ENCODE measurements around the gene HES7. TPM values are rescaled to one million over a fixed set of nuclear protein-coding genes. Genes with fewer than 3 reads are reported as not detected.
A peak's percentile ranks its signal among the peaks of the same experiment; 100 is the strongest.
"Not testable (repeated sequence)": the region's sequence is repeated elsewhere in the genome, so short reads cannot be mapped to it uniquely, and the experiment has no call there.

Gene HES7
- total RNA-seq, 1 donor from 2014 or later: 1.1 TPM

DNA sequence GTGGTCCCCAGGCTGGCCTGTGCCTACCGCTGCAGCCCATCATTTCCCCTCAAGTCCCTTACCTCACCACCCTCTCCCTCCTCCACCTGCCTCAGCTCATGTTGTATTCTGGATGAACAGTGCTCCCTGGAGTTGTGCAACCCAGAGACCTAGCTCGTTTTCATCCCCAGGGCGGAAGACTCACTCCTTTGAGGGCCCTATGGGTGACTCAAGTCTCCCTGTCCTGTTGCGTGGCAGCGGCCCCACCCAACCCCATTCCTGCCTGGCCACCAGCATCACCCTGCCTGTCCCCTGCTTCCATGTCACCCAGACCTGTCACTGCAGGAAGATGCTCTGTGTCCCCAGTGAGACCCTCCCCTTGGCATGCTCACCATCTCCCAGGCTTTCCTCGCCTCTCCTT is 39.7 kb downstream of the HES7 start:
- ATAC-seq: no peak
- intact Hi-C loops (cut with DNase I): no loop called here
- DNase-seq (ENCODE audit: low spot score): no peak

- DNase-seq (ENCODE audit: low spot score): no peak
- ATAC-seq: no peak
- intact Hi-C loops (cut with DNase I): no loop called here
These were observed 41.6 kb downstream of the HES7 start for GRCh38 chr17:8082292-8082691.

DNA sequence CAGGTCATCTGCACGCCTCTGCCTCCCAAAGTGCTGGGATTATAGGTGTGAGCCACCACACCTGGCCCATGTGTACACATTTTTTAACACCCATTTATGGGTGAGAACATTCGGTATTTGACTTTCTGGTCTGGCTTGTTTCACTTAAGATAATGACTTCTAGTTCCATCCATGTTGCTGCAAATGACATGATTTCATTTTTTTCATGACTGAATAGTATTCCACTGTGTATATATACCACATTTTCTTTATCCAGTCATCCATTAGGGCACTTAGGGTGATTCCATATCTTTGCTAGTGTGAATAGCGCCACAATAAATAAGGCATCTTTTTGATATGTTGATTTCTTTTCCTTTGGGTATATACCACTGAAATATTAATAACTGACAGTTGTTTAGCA is 42.0 kb downstream of the HES7 start:
- intact Hi-C loops (cut with DNase I): no loop called here
- DNase-seq (ENCODE audit: low spot score) (no peak), ATAC-seq (no peak)

- intact Hi-C loops (cut with DNase I): no loop called here
- DNase-seq (ENCODE audit: low spot score) (no peak), ATAC-seq (no peak)
These were observed 43.1 kb downstream of the HES7 start for GRCh38 chr17:8080799-8081219.

DNA sequence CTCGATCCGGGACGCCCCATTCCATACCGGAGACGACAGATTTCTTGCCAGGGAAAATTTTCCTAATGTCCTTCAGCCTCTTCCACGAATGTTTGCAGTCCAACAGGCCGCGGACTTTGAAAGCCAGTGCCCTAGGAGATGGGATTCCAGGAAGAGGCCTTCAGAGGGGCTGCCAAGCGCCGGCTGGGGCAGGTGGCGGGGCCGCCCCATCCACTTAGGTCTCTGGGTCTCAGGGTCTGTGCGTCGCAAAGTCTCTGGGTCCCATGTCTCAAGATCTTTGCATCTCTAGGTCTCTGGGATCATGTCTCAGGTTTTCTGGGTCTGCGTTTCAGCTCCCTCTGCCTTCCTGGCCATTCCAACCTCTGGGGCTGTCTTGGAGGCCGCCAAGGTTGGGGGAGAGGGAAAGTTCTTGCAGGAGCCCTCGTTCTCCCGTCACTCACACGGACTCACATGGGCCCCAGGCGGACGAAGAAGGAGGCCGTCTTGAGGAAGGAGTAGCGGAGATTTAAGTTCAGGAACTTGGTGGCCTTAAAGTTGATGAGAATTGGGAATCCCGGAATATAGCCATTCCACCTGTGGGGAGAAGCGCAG is 43.6 kb downstream of the HES7 start:
- ATAC-seq: peak; percentile 22
- intact Hi-C loops (cut with DNase I): no loop called here
- DNase-seq (ENCODE audit: low spot score): no peak

DNA sequence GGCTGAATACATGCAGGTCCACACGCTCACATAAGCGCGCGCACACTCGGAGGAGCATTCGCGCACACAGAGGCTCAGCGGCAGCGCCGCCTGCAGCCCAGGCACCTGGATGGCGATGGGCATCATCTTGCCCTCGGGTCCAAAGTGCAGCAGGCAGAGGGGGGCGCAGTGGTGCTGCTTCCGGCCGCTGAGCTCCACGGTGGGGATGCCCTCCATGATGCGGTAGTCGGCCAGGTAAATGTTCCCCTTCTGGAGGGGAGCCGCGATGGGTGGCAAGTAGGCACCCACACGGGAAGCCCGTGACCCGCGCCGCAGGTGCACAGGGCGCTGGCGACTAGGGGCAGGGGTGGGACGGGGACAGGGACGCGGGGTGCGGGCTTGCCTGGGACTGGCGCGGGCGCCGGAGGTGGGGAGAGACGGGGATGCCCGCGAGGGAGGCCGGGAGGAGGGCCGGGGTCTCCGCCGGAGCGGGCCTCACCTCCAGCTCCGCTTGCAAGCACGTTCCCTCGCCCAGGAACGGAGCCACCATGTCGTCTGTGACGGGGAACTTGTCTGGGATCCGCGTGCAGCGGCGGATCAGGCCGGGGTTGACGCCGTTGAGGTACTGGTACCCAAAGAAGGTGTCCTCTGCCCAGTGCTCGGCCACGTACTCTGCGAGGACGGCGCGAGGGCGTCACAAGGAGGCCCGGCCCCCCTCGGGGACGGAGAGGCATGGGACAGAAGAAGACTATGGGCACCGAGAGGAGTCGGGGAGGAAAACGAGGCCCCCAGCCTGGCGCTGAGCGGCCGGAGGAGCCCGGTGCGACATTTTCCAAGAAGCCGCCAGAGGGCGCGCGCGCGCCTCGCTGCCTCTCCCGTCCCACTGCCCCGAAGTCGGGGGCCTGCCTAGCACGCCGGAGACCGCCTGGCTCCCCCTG is 44.4 kb downstream of the HES7 start:
- DNase-seq (ENCODE audit: low spot score) (peak; percentile 84), ATAC-seq (peak; percentile 92)
- intact Hi-C loops (cut with DNase I): no loop called here

DNA sequence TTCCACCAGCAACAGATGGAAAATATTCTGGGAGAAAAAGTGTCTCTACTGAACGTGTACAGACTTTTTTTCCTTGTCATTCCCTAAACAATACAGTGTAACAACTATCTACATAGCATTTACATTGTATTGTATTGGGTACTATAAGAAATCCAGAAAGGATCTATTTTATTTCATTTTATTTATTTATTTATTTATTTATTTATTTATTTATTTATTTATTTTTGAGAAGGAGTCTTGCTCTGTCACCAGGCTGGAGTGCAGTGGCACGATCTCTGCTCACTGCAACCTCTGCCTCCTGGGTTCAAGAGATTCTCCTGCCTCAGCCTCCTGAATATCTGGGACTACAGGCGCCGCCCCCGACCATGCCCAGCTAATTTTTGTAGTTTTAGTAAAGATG is 46.0 kb downstream of the HES7 start:
- DNase-seq (ENCODE audit: low spot score); intact Hi-C loops (cut with DNase I); ATAC-seq: not testable (repeated sequence)

GRCh38 chr17:8076502-8077266 is 47.2 kb downstream of the HES7 start:
- intact Hi-C loops (cut with DNase I): no loop called here
- no peak for ATAC-seq
- no peak for DNase-seq (ENCODE audit: low spot score)

GRCh38 chr17:8075574-8076342 is 48.1 kb downstream of the HES7 start:
- ATAC-seq (no peak), DNase-seq (ENCODE audit: low spot score) (no peak)
- intact Hi-C loops (cut with DNase I): no loop called here

- intact Hi-C loops (cut with DNase I): no loop called here
- ATAC-seq: no peak
- no peak for DNase-seq (ENCODE audit: low spot score)
These were observed 48.8 kb downstream of the HES7 start for GRCh38 chr17:8075081-8075480.

- DNase-seq (ENCODE audit: low spot score): no peak
- intact Hi-C loops (cut with DNase I): no loop called here
- no peak for ATAC-seq
These were observed 49.4 kb downstream of the HES7 start for GRCh38 chr17:8074554-8074953.

DNA sequence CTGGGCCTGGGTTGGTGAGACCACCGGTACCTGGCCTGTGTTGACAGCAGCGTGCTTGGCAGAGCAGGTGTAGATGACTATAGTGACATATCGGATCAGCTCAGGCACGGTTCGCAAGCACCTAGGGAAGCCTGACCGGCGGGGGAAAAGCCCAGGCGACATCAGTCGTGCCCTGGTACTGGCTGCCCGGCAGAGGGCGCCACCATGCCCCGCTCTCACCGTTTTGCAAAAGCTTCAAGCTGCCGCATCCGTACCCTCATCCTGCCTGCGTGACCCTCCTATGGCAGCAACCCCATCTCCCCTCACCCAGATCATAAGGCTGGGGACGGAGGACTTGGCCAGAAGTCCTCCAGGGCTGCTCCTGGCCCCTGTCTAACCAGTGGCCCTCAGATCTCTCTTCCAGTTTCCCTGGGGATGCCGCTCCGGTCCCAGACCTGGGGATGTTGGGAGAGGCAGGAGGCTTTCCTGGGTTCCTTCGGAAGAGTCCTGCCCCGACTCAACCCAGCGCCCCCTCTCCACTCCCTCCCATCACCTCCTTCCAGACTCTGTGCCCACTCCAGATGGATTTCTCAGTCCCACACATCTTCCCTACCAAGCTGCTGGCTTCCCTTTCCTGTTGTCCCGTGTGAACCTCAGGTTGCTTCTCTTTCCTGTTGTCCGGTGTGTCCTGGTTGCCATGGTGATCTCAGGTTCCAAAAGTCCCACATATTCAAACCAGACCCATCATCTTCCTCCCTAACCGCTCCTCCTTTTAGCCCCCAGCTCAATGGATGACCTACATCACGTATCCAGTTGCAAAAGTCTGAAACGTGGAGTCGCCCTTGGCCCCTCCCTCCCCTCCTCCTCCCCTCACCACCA is 50.0 kb downstream of the HES7 start:
- ATAC-seq (peak; percentile 59), DNase-seq (ENCODE audit: low spot score) (peak; percentile 82)
- intact Hi-C loops (cut with DNase I): no loop called here

DNA sequence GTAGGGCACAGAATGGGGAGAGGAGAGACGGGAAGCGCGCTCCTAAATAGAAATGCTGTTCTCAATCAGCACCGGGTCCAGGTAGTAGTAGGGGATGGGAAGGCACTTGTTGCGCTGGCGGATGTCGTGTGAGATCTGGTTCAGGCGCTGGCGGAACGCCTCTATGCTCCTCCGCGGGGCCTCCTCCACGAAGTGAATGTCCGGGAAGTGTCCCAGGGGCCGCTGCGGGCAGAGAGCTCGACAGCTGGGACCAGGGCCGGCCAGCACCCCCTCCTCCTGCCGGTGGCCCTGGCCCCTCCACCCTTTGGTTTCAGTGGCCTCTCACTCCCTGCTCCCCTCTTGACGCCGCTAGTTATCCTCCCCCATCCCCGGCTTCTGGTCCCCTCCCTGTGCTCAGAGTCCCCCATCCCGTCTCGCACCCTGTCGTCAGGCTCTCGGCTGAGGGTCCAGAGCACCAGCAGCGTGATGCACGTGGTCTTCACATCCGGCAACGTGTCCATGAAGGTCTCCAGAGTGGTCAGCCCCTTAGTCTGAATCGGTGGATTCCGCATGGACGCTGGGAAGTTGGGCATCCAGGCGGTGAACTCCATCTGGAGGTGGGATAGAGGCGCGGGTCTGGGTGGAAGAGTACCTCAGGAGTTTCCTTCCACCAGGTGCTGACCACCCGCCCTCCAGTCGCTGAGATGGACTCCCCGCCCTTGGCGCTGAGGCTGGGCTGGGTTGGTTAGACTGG is 51.0 kb downstream of the HES7 start:
- intact Hi-C loops (cut with DNase I): no loop called here
- DNase-seq (ENCODE audit: low spot score) (no peak), ATAC-seq (peak; percentile 11)

DNA sequence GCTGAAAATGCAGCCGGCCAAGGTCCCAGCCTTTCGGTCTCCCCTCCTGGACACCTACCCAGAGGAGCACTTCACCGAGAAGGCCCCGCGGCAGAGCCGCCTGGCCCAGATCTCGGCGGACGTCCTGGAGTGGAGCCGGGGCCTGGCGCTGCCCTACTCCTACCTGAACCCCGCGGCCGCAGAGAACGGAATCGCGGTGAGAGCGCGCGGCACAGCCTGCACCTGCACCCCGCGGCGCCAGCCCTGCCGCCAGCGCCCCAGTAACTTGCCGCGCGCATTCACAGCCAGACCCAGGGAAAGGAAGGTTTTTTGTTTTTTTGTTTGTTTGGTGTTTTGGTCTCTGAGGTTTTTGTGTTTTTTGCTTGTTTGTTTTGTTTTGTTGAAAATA is 51.6 kb downstream of the HES7 start:
- intact Hi-C loops (cut with DNase I): no loop called here
- DNase-seq (ENCODE audit: low spot score) (no peak), ATAC-seq (no peak)

DNA sequence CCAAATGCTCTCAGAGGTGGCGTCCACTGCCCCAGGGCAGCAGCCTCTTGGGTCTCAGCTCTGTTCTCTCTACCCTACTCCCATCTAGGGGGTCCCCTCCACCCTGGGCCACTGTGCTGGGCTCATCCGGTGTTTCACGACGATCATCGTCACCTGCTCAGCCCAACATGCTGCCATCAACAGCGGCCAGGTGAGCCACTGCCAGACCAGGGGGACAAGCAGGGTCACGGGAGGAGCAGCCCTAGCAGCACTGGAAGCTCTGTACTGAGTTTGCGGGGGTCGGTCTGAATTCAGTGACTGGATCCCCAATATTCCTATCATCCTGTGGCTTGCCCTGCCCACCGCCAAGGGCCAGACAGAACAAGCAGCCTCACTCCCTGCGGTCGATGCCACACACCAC is 52.4 kb downstream of the HES7 start:
- intact Hi-C loops (cut with DNase I): no loop called here
- no peak for ATAC-seq
- no peak for DNase-seq (ENCODE audit: low spot score)

Data from sciatic nerve (tissue), 2 donors.